ENCODE measurements around the gene CLRN3.
A peak's percentile ranks its signal among the peaks of the same experiment; 100 is the strongest.

Gene CLRN3

DNA sequence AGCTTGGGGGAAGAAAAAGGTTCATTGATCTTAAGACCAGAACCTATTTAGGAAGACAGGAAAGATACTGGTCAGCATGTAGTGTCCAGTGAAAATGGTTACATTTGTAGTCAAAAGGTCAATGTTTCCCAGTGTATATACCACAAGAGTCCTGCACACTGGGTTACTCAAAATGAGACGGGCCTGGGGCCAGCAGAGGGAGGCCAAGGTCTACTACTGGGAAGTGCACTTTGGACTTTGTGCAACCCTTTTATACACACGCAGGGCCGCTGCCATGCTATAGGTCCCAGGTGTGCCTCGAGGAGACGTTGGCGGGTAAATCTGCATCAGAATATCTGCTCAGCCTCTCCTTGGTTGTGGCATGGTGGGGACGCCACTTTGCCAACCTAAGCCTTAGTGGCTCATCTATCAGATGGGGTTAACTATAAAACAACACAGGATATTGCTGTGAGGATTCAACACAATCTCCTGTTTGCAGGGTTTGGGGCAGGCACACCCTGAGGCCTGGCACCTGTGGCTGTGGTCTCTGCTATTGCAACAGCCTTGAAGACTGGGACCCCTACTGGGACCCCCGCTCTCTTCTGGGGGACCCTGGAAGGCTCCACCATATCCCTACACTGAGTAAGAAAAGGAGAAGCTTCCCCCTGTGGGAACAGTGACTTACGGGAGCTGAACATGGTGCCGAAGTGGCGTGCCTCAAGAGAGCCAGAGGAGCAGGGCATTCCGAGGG is 19.7 kb downstream of the CLRN3 start:
- peak; percentile 62 for DNase-seq

DNA sequence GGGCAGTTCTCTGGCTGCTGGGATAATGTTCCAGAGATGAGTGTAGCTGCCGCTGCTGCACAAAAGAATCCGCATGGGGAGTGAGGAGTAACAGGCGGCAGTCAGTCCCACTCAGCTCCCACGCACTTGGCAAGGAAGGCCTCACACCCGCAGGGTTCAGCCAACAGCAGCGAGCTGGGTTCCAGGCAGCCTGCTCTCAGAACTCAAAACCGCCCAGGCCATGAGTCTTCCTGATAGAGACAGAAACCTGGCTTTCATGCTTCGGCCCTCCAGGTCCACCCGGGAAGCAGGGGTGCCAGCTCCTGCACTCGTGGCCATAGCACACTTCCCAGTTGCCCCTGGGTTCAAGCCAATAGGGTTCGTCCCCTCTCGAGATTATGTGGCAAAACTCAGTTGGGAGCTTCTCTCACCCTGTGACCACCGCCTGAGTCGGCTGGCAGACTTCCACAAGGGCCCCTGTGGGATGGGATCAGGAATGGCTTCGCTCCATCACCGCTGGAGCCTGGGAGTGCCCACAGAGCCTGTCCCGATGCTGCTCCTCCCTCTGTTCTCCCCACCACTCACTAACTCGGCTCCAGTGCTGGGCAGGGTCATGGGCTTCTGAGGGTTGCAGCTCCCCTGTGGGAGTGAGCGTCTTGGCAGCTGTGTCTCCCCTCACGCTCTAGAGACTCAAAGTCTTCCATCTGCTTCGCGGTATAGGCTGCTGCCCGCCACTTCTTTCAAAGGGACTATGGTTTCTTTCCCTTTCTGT is 20.6 kb downstream of the CLRN3 start:
- DNase-seq = no peak

GRCh38 chr10:127871631-127872010 is 21.1 kb downstream of the CLRN3 start:
- no peak for DNase-seq

DNA sequence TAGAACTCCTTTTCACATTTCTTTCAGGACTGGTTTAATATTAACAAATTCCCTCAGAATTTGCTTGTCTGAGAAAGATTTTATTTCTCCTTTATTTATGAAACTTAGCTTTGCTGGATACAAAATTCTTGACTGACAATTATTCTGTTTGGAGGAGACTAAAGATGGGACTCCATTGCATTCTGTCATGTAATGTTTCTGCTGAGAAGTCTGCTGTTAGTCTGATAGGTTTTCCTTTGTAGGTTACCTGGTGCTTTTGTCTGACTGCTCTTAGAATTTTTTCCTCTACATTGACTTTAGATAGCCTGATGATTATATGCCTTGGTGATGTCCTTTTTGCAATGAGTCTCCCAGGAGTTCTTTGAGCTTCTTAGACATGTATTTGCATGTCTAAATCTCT is 23.4 kb downstream of the CLRN3 start:
- DNase-seq = no peak

DNA sequence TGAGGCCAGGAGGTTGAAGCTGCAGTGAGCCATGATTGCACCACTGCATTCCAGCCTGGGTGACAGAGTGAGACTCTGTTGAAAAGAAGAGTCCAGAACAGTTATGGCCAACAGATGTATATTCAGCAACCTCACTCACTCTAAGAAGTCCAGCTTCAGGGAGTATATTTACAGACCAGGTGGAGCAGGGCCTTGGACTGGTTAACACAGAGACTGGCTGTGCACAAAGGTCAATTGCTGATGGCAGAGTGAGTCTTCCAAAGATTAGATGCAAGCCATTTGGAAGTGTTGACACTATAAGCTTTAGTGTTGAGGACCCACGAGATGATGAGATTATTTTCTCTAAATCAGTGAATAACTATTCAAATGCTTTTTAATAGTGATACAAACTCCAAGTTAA is 24.9 kb downstream of the CLRN3 start:
- no peak for DNase-seq

- DNase-seq = no peak
Measured at GRCh38 chr10:127866276-127867013, 26.3 kb downstream of the CLRN3 start.

- no peak for DNase-seq
Measured at GRCh38 chr10:127863231-127863825, 29.4 kb downstream of the CLRN3 start.

GRCh38 chr10:127860592-127860991 is 32.1 kb downstream of the CLRN3 start:
- DNase-seq = no peak

GRCh38 chr10:127855976-127856375 is 36.8 kb downstream of the CLRN3 start:
- no peak for DNase-seq

DNA sequence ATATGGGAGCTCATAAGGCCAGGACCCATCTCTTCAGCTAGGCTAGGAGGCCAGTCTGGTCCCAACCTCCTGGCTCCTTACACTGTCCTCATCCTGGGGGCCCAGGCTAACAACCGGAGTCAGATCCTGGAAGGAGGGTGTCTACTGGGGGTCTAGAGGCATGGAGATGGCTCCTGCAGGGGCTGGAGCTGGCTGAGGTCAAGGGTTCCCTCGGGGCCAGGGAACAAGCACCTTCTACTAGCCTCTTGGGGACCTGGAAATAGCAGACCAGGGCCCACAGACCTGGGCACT is 37.2 kb downstream of the CLRN3 start:
- no peak for DNase-seq

DNA sequence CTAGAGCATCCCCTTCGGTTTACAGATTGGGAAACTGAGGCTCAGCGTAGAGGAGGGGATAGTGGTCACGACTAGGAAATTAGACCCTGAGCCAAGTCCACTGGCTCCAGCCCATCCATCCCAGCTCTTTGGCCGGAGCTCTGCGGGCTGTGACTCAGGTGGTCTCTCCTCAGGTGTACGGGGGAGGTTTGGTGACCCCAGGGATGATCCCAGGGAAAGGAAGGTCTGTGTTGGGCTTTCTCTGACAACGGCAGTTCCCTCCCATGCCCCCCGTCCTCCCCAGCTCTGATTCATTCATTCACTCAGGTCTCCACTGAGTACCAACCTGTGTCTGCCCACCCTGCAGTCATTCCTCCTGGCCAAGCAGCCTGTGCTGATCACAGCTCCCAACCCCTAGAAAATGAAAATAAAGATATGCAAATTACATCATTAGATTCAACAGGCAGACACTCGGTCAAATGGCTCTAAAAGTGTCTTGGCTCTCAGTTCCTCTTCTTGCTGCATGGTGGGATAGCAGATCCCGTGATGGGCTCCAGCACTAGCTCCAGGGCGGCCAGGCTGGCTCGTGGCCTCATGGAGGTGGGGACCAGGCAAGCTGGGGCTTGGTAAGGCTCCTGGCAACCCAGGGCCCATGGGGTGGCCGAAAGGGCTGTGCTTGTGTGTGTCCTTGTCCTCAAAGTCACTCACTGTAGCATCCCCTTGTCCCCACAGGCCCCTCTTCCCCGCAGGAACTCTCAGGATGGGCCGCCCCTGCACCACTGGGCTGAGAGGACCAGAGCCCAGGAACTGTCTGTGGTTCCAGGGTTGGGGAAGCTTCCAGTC is 37.8 kb downstream of the CLRN3 start:
- no peak for DNase-seq

DNA sequence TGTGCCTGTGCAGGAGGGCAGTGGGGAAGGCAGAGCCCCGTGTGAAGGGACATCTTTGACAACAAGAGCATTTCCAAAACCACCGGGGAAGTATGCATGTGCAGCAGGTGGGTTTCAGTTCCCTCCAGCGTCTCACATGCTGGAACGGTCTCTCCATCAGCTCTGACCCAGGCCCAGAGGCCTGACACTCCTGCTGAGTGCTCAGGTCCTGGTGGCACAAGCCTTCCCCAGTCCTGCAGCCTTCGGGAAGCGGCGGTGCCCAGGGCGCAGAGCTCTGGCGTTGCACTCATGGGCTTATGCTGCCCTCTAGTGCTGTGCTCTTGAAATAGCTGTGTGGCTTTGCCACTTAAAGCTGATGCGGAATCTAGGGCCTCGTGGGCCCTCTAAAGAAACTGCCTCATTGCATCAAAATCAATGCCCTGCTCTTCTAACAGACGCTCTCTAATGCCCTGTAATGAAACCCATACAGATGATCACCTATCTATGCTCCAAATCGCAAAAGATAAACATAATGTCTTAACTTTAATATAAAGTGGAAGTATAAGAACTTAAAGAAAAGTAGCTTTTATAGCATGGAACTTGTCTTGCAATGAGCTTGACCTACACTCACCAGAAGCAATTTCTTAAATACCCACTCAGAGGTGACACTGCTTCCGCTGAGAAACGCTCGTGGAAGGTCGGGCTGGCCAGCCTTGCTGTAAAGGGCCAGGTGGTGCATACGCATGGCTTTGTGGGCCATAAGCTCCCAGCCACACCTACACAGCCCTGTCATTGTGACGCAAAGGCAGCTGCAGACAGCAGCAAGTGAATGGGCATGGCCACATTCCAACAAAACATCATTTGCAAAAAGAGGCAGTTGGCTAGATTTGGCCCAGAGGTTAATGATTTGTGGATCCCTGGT is 38.6 kb downstream of the CLRN3 start:
- peak; percentile 8 for DNase-seq

DNA sequence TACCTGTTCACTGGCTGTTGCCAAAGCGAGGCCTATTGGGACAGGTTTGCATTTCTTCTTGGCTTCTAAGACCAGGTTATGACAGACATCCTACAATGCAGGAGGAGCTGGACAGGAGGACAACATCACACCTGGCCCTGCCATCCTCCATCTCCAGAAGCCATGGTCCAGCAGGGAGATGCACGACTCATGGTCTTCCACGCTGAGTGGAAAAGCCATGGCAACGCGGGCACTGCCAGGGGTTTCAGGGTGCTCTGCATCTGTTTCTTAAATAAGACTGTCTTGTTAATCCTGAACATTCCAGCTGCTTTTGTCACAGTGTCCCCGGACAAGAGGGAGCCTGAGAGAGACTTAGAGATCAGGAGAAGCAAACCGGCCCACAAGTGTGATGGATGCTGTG is 40.3 kb downstream of the CLRN3 start:
- DNase-seq = no peak

DNA sequence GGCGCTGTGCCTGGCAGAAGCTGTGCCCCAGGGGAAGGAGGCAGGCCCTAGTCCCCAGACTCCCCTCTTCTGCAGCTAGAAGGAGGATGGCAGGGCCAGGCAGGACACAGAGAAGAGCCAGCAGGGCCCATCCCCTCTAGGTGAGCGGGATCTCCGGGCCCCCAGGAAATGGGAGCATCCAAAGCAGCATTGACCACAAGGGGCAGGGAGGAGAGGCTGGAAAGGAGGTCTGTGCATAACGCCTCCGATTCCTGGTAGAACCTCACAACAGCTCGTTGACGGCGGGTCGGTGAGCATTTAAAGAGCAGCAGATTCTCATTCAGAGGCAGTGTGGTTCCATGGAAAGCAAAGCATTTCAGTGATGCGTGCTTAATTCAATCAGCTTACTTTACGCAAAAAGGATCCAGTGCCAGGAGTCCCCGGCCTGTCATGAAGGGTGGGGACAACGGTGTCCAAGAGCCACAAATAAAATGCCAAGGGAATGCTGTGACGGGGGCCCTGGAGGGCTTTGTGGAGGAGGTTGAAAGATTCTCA is 41.0 kb downstream of the CLRN3 start:
- DNase-seq = no peak

DNA sequence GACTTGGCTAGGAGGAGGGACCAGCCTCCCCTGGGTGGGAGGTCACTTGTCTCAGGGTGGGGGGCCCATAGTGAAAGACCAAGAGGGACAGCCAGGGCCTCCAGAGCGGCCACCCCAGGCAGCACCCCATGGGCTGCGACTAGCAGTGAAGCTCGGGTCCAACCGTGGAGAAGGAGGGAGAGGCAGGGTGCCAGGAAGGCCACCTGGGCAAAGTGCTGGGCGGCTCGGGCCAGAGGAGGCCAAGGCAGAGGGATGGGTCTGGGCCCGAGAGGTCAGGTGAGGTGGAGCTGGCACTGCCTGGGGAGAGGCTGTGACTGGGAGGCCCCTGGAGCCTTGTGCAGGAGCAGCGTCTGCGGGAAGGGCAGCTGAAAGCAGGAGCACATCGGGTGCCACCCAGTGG is 41.8 kb downstream of the CLRN3 start:
- DNase-seq = no peak

DNA sequence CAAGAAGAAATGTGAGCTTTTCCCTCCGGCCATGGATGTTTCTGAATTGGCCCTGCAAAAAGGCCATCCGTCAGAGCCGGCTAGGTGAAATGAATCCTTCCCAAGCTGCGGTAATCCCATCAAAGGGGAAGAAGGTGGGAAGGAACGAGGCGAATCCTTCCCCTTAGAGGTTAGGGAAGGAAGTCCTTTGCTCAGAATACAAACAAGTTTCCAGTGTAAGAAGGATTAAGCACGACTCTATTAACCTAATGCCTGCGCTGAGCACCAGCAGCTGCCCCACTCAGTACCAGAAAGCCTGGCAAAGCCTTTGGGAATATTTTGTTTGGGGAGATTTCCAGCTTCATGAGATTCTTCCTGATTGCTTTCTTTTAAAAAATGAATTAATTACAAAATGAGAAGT is 42.8 kb downstream of the CLRN3 start:
- no peak for DNase-seq

GRCh38 chr10:127849224-127849623 is 43.5 kb downstream of the CLRN3 start:
- no peak for DNase-seq

DNA sequence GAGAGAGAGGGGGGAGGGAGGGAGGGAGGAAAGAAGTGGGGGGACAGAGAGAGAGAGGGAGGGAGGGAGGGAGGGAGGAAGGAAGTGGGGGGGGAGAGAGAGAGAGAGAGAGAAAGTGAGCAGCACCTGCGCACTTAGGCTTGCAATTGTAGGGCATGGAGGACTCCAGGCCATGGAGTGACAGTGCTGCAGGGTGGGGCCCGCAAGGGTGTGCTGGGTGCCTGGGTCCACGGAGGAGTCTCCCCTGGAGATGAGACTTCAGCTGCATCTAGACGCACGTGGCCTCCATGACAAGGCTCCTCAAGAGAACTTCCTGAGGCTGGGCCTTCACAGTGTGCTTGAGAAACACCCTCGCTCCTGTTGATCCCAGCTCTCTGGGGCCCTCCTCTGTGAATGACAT is 44.5 kb downstream of the CLRN3 start:
- DNase-seq = no peak

DNA sequence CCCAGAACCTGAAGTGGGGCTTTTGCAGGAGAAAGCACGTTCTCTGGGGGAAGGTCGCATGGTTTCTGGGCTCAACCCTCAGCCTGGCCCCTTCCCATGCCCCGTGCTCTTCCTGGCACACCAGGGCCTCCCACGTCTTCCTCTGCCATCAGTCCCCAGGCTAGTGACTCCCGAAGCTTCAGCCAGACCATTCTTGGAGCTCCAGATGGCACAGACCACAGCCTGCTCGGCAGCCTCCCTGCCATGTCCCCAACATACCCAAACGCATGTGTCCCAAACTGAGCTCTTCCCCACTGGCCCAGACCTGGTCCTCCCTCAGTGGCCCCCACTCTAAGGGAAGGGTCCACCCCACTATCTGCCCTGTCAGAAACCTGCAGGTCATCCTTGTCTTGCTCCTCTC is 47.0 kb downstream of the CLRN3 start:
- no peak for DNase-seq

- DNase-seq = no peak
Measured at GRCh38 chr10:127840884-127841283, 51.9 kb downstream of the CLRN3 start.

GRCh38 chr10:127836966-127837365 is 55.8 kb downstream of the CLRN3 start:
- no peak for DNase-seq

GRCh38 chr10:127836176-127836575 is 56.6 kb downstream of the CLRN3 start:
- no peak for DNase-seq
